Activated CD8-positive, alpha-beta T cell treated with anti-CD3 and anti-CD28 coated beads for 36 hours (primary cell): Measurements from ENCODE around the gene MCM3AP. TPM values are rescaled to one million over a fixed set of nuclear protein-coding genes. Genes with fewer than 3 reads are reported as not detected.

Experiments
- ATAC-seq: fragments of 200-7000 bp; cut with Tn5 transposase; one replicate; pipeline ENCODE4 v1.10.0; 2021; ENCODE audit warnings: mild to moderate bottlenecking, moderate library complexity
- CTCF ChIA-PET: fragments of 350-600 bp; sonication (Branson Sonifier 250); formaldehyde crosslinking; loops from one replicate; lab custom pipeline; 2021; ENCODE audit warnings: antibody characterized with exemption; lab: Charles Lee
- POLR2A ChIA-PET: fragments of 350-600 bp; sonication (Branson Sonifier 250); formaldehyde crosslinking; loops from one replicate; lab custom pipeline; 2021; ENCODE audit warnings: antibody characterized with exemption; lab: Charles Lee
- DNase-seq: peaks from one replicate; pipeline ENCODE4 v3.0.0-alpha.2; 2020
- H3K27ac Mint-ChIP-seq: one replicate; pipeline ENCODE4 v1.8.0; 2021; ENCODE audit warnings: mild to moderate bottlenecking, mixed read lengths
- H3K27me3 Mint-ChIP-seq: one replicate; pipeline ENCODE4 v1.8.0; 2021; ENCODE audit warnings: mixed read lengths
- H3K36me3 Mint-ChIP-seq: one replicate; pipeline ENCODE4 v1.8.0; 2021; ENCODE audit warnings: low read depth, mixed read lengths
- H3K4me1 Mint-ChIP-seq: one replicate; pipeline ENCODE4 v1.8.0; 2021; ENCODE audit warnings: low read depth, mixed read lengths
- H3K4me3 Mint-ChIP-seq: one replicate; pipeline ENCODE4 v1.8.0; 2021; ENCODE audit warnings: mild to moderate bottlenecking, moderate library complexity, mixed read lengths
- H3K9me3 Mint-ChIP-seq: one replicate; pipeline ENCODE4 v1.8.0; 2021; ENCODE audit warnings: mixed read lengths
- intact Hi-C: fragments of 100-400 bp; cut with micrococcal nuclease; formaldehyde crosslinking; loops from one replicate; pipeline ENCODE4 v1.10.0; 2022
- total RNA-seq, 2 experiments: library from RNA; stranded (reverse); gene quantifications; one replicate each; pipeline ENCODE4 v1.2.3, GENCODE V29; 2021
- TF ChIP-seq, protein P1 (sequence below): fragments of 200-600 bp; IDR thresholded peaks from one replicate; pipeline ENCODE4 v1.8.0; 2022; ENCODE audit warnings: antibody characterized with exemption, mild to moderate bottlenecking

Gene MCM3AP
- total RNA-seq, 2 experiments from 2014 or later: 108 to 112 TPM

DNA sequence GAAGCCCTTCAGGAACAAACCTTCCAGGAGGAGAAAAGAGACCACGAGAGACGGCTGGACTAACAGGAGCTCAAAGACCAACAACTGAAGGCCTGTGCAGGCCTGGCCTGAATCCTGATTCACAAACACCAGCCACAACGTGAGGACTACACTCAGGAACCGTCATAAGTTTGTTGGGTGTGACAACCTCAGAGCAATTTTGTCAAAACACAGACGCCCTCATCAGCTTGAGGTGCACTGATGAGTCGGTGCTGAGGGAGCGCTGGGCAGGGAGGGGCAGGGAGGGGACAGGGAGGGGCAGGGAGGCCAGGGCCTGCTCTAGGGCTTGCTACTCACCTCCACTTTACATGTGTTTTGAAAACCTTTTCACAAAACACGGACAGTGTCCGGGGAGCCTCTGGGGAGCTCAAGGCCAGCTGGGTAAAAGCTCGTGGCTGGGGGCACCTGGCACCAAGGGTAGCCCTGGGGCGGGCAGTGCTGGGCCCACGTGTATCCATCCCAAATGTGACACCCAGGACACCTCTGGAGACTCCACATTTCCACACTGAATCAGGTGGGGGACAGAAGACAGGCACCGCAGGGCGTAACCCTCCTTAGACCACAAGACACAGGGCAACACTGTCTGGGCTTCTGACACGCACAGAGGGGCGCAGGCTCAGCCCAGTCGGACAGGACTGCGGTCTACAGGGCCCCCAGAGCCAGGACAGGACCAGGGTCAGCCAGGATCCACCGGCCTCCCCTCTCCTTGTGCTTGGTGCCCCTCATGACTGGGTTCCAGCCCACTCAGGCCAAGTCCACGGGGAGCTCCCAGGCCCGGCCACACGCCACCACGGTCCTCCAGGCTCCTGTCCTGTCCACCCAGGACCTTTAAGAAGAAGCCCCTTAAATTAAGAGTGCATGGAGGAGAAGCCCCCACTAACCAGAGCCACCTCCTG lies 73.4 kb downstream of the MCM3AP start:
- TF ChIP-seq, protein P1, sequence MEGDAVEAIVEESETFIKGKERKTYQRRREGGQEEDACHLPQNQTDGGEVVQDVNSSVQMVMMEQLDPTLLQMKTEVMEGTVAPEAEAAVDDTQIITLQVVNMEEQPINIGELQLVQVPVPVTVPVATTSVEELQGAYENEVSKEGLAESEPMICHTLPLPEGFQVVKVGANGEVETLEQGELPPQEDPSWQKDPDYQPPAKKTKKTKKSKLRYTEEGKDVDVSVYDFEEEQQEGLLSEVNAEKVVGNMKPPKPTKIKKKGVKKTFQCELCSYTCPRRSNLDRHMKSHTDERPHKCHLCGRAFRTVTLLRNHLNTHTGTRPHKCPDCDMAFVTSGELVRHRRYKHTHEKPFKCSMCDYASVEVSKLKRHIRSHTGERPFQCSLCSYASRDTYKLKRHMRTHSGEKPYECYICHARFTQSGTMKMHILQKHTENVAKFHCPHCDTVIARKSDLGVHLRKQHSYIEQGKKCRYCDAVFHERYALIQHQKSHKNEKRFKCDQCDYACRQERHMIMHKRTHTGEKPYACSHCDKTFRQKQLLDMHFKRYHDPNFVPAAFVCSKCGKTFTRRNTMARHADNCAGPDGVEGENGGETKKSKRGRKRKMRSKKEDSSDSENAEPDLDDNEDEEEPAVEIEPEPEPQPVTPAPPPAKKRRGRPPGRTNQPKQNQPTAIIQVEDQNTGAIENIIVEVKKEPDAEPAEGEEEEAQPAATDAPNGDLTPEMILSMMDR: no peak
- CTCF ChIA-PET: no interaction called here
- ATAC-seq (no peak), DNase-seq (no peak)
- Mint-ChIP-seq H3K36me3 (no peaks in the 10 kb centered on the region), H3K4me1 (no peaks in the 10 kb centered on the region), H3K27me3 (no peaks in the 10 kb centered on the region), H3K9me3 (no peaks in the 10 kb centered on the region), H3K27ac (no peak overlapping the region), H3K4me3 (no peak overlapping the region)
- intact Hi-C loops: no loop called here
- POLR2A ChIA-PET: interaction anchor here (1.0 to 1.3 kb wide), 2 partner anchors 21 to 23 kb away, joined by 3 read pairs; no protein-coding TSS in a partner anchor

DNA sequence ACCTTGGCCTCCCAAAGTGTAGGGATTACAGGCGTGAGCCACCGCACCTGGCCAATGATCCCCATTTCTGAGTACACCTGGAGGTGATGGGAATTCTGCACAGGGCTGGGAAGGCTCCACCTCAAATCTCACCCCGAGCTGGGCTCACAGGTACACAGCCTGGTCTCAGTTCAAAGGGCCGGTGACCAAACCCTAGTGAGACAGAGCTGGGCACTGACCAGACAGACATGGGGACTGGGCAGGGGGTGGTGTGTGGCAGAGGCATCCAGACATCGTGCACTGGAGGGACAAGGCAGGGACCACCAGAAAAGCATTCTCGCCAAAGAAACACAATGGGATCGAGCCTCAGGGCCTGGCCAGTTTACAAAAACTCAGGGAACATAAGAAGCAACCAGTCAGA lies 74.0 kb downstream of the MCM3AP start:
- POLR2A ChIA-PET: interaction anchor here (1.3 kb wide), 1 partner anchor 20 kb away, joined by 3 read pairs; no protein-coding TSS in a partner anchor
- intact Hi-C loops: no loop called here
- no peaks in the 10 kb centered on the region for H3K4me1 Mint-ChIP-seq
- H3K27me3 Mint-ChIP-seq: no peaks in the 10 kb centered on the region
- ATAC-seq: no peak
- no peaks in the 10 kb centered on the region for H3K36me3 Mint-ChIP-seq
- TF ChIP-seq, protein P1: no peak
- CTCF ChIA-PET: no interaction called here
- no peak for DNase-seq
- no peak overlapping the region for H3K27ac Mint-ChIP-seq
- no peaks in the 10 kb centered on the region for H3K9me3 Mint-ChIP-seq
- H3K4me3 Mint-ChIP-seq: no peak overlapping the region

DNA sequence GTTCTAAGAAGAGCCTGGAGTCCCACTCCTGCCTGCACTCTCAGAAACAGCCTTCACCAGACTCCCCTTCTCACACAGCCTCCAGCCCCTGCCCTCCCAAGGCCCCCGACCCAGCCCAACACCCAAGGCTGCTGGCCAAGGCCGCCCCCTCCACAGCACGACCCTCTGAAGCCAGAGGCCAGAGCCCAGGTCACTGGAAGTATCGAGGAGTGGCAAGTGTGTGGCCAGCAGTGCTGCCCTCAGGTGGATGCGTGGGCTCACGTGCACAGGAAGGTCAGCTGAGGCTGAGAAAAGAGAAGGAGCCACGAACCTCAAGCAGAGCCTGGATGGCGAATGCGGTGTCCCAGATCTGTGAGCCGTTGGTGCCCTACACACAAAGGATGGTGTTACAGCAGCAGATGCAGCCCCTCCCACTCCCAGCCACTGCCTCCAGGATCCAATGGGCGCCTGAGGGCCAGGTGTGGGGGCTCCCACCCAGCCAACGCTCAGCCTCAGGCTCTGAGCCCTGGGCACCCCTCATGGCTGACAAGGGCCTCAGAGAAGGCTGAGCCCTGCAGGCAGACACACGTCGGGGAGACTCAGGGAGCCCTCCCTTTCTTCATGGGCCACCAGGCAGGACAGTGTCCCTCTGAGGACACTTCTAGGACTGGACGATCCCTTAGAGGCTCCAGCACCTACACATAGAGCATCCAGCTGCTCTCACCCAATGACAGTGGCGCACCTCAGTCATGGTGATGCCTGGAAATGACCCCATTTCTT lies 74.9 kb downstream of the MCM3AP start:
- POLR2A ChIA-PET: no interaction called here
- no peaks in the 10 kb centered on the region for H3K9me3 Mint-ChIP-seq

DNA sequence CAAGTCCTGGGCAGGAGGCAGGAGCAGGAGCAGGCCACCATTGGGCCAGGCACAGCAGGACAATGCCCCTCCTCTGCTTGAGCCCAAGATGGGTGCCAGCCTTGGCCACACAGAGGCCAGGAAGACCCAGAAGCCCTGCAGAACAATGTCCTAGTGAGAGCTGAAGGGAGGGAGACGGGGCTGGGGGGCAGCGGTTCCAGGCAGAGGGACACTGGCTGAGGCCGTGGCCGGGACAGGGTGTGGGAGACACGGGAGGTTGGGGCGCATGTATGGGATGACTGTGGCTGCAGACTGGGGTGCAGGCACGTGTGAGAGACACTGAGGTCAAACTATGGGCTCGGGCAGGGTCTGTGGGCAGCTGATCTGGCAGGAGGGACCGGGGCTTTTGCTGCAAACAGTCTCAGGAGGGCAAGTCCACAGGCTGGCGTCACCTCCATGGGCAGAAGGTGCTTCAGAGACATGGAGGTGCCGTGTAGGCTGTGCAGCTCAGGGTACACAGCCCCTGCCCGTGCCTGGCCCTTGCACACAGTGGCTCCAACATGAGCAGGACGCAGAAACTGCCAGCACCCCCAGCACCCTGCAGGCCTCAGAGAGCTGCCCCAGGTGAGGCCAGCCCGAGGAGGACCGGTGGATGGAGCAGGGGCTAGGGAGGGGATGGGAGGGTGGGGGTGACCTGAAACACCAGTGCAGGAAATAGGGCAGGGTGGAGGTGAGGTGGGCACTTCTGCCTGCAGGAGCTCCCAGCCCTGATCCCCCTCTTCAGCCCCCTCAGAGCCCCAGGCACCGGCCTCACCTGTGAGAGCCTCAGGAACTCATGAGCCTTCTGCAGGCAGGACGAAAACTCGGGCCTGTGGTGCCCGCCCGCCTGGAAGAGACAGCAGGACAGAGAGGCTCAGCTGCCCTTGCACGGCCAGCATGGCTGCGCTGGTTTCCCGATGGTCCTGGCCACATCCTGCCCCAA lies 76.4 kb downstream of the MCM3AP start:
- Mint-ChIP-seq H3K9me3 (no peaks in the 10 kb centered on the region), H3K27ac (no peak overlapping the region), H3K4me3 (no peak overlapping the region), H3K36me3 (no peaks in the 10 kb centered on the region), H3K4me1 (no peaks in the 10 kb centered on the region), H3K27me3 (no peaks in the 10 kb centered on the region)
- intact Hi-C loops: no loop called here
- no peak for ATAC-seq
- TF ChIP-seq, protein P1: no peak
- POLR2A ChIA-PET: no interaction called here
- DNase-seq: no peak
- CTCF ChIA-PET: interaction anchor here (0.9 kb wide), 1 partner anchor 10 kb away, joined by 3 read pairs; no protein-coding TSS in a partner anchor

More for the DNA sequence above, 74.9 kb downstream of the MCM3AP start:
- ATAC-seq (no peak), DNase-seq (no peak)
- intact Hi-C loops: no loop called here
- CTCF ChIA-PET: no interaction called here
- Mint-ChIP-seq H3K4me1 (no peaks in the 10 kb centered on the region), H3K27me3 (no peaks in the 10 kb centered on the region), H3K36me3 (no peaks in the 10 kb centered on the region), H3K27ac (no peak overlapping the region), H3K4me3 (no peak overlapping the region)
- TF ChIP-seq, protein P1: no peak
